ENCODE results near the gene IGSF6. TPM values are rescaled to one million over a fixed set of nuclear protein-coding genes. Genes with fewer than 3 reads are reported as not detected.
"Not testable (repeated sequence)": the region's sequence is repeated elsewhere in the genome, so short reads cannot be mapped to it uniquely, and the experiment has no call there.

IGSF6 gene
- total RNA-seq, 4 donors from 2014 or later, result 0.59 to 4.1 (median 1.6) TPM

GRCh38 chr16:21689107-21689506 lies 36.7 kb upstream of the IGSF6 start:
- Histone ChIP-seq H3K9me3 (no peaks in the 10 kb centered on the region), H3K27ac (no peak overlapping the region), H3K4me1 (no peaks in the 10 kb centered on the region), H3K36me3 (no peaks in the 10 kb centered on the region), H3K27me3 (no peaks in the 10 kb centered on the region), H3K4me3 (no peak overlapping the region)
- intact Hi-C loops (cut with DNase I; ENCODE audit: low total_unique reads), result no loop called here
- no peak for DNase-seq
- TF ChIP-seq CTCF (IDR thresholded peaks at IDR 0.05) (no peak), POLR2A (IDR thresholded peaks at IDR 0.05) (no peak)

DNA sequence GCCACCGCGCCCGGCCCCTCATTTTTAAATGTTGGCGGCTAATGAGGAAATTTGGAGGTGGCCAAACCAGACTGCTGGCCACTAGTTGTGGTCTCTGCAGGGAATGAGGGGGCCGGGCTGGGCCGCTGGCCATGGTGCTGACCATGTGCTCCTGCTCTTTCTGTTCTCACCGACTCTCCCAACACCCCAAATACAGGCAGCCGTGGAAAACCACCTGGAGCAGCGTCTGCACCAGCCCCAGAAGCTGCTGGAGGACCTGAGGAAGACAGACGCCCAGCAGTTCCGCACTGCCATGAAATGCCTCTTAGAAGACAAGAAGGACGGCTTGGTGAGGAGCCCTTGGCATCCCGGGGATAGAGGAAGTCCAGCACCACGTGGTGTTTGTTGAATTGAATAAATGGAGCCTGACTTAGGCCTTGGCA lies 32.6 kb upstream of the IGSF6 start:
- Histone ChIP-seq H3K4me1 (no peaks in the 10 kb centered on the region), H3K36me3 (no peaks in the 10 kb centered on the region), H3K4me3 (no peak overlapping the region), H3K27ac (no peak overlapping the region), H3K27me3 (no peaks in the 10 kb centered on the region), H3K9me3 (no peaks in the 10 kb centered on the region)
- intact Hi-C loops (cut with DNase I; ENCODE audit: low total_unique reads), result no loop called here
- no peak for DNase-seq
- TF ChIP-seq CTCF (IDR thresholded peaks at IDR 0.05), result no peak
- TF ChIP-seq POLR2A (IDR thresholded peaks at IDR 0.05), result no peak

GRCh38 chr16:21684199-21684598 lies 31.8 kb upstream of the IGSF6 start:
- no peaks in the 10 kb centered on the region for H3K36me3 ChIP-seq
- H3K4me3 ChIP-seq, result no peak overlapping the region
- DNase-seq, result no peak
- no peak overlapping the region for H3K27ac ChIP-seq
- H3K4me1 ChIP-seq, result no peaks in the 10 kb centered on the region
- TF ChIP-seq POLR2A (IDR thresholded peaks at IDR 0.05) (no peak), CTCF (IDR thresholded peaks at IDR 0.05) (no peak)
- no peaks in the 10 kb centered on the region for H3K27me3 ChIP-seq
- intact Hi-C loops (cut with DNase I; ENCODE audit: low total_unique reads), result no loop called here
- no peaks in the 10 kb centered on the region for H3K9me3 ChIP-seq

DNA sequence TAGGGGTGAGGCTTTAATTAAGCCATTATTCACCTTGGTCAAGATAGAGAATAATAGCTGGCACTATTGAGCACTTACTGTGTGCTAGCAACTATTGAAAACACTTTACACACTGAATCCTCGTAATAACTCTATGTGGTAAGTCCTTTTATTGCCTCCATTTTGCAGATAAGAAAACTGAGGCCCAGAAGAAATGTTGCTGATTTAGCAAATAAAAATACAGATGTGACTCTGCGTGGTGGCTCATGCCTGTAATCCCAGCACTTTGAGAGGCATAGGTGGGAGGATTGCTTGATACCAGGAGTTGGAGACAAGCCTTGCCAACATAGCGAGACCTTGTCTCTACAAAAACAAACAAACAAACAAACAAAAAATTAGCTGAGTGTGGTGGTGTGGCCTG lies 30.8 kb upstream of the IGSF6 start:
- no peak overlapping the region for H3K4me3 ChIP-seq
- H3K27me3 ChIP-seq, result no peaks in the 10 kb centered on the region
- DNase-seq, result no peak
- H3K36me3 ChIP-seq, result no peaks in the 10 kb centered on the region
- intact Hi-C loops (cut with DNase I; ENCODE audit: low total_unique reads), result no loop called here
- no peaks in the 10 kb centered on the region for H3K9me3 ChIP-seq
- no peak overlapping the region for H3K27ac ChIP-seq
- H3K4me1 ChIP-seq, result no peaks in the 10 kb centered on the region
- no peak for TF ChIP-seq CTCF (IDR thresholded peaks at IDR 0.05)
- TF ChIP-seq POLR2A (IDR thresholded peaks at IDR 0.05), result no peak

- intact Hi-C loops (cut with DNase I; ENCODE audit: low total_unique reads); H3K4me3 ChIP-seq; DNase-seq; H3K4me1 ChIP-seq; H3K9me3 ChIP-seq; H3K27me3 ChIP-seq; H3K27ac ChIP-seq; H3K36me3 ChIP-seq: not testable (repeated sequence)
These were observed 28.3 kb upstream of the IGSF6 start for GRCh38 chr16:21680714-21681113.

DNA sequence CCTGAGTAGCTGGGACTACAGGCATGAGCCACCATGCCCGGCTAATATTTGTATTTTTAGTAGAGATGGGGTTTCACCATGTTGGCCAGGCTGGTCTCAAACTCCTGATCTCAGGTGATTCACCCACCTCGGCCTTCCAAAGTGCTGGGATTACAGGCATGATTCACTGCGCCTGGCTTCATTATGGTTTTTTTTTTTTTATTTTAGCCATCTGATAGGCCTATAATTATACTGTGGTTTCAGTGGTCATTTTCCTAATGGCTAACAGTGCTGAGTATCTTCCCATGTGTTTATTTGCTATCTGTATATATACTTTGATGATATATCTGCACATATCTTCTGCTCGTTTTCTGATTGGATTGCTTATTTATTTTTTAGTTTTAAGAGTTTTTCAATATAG lies 22.0 kb upstream of the IGSF6 start:
- DNase-seq; H3K27ac ChIP-seq; H3K4me1 ChIP-seq; H3K36me3 ChIP-seq; H3K27me3 ChIP-seq; H3K4me3 ChIP-seq; H3K9me3 ChIP-seq; intact Hi-C loops (cut with DNase I; ENCODE audit: low total_unique reads): not testable (repeated sequence)
